Tibial nerve (tissue), 3 donors: Measurements from ENCODE around the gene ARMC9.

Source experiments
- POLR2A ChIP-seq, 2 donors: fragments of 450-650 bp; IDR thresholded peaks; one replicate each; pipeline ENCODE4 v1.6.1; 2017; ENCODE audit warnings: antibody characterized with exemption in 2 of 2, mild to moderate bottlenecking in 2 of 2, moderate library complexity in 2 of 2
- TF ChIP-seq, protein P1 (sequence below), 5 experiments: fragments of 200-600 bp in 3 of 5; fragments of 450-650 bp in 2 of 5; sonication (generic) in 3 of 5; IDR thresholded peaks; one replicate each; pipeline ENCODE4 v1.5.1; 2016 to 2019; ENCODE audit warnings: antibody characterized with exemption in 5 of 5, mild to moderate bottlenecking in 3 of 5, moderate library complexity in 2 of 5

DNA sequence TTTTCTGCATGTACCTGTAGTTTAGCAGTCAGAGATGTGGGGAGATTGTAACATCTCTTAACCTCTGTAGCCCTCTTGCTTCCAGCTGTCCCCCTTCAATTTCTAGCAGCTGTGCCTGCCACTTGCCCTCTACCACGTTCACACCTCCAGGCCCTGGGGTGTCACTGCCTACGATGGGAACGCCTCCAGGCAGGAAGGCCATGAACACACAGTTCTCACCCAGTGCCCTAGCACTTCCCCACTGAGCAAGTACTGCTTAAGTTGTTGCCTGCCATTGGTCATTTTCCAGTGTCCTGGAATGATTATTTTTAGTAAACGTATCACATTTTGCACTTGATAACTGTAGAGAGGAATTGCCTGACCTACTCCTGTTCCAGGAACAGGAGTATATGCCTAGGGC, 120.0 kb downstream of the ARMC9 start:
- TF ChIP-seq POLR2A (IDR thresholded peaks at IDR 0.05), result no peak
- TF ChIP-seq, protein P1, sequence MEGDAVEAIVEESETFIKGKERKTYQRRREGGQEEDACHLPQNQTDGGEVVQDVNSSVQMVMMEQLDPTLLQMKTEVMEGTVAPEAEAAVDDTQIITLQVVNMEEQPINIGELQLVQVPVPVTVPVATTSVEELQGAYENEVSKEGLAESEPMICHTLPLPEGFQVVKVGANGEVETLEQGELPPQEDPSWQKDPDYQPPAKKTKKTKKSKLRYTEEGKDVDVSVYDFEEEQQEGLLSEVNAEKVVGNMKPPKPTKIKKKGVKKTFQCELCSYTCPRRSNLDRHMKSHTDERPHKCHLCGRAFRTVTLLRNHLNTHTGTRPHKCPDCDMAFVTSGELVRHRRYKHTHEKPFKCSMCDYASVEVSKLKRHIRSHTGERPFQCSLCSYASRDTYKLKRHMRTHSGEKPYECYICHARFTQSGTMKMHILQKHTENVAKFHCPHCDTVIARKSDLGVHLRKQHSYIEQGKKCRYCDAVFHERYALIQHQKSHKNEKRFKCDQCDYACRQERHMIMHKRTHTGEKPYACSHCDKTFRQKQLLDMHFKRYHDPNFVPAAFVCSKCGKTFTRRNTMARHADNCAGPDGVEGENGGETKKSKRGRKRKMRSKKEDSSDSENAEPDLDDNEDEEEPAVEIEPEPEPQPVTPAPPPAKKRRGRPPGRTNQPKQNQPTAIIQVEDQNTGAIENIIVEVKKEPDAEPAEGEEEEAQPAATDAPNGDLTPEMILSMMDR (IDR thresholded peaks at IDR 0.05), result no peak
